ENCODE measurements around the gene HOXD3. TPM values are rescaled to one million over a fixed set of nuclear protein-coding genes. Genes with fewer than 3 reads are reported as not detected.

The HOXD3 gene
- total and polyA plus RNA-seq, 2 donors (not counting 1 experiment from before 2014, with no cell fraction given), result not detected

- no peak overlapping the region for H3K9ac ChIP-seq (ENCODE audit: insufficient read depth, low read length)
- H3K4me1 ChIP-seq (ENCODE audit: control insufficient read depth, extremely low read depth, insufficient read depth, low read length), result no peaks in the 10 kb centered on the region
- no peak overlapping the region for H2AFZ ChIP-seq (ENCODE audit: low read length)
- TF ChIP-seq CTCF (conservative IDR thresholded peaks at IDR 0.05 in 1 of 2, IDR thresholded peaks at IDR 0.05 in 1 of 2; ENCODE audit: low read depth in 1 of 2, low read length in 2 of 2) (no peak), EZH2 (IDR thresholded peaks at IDR 0.05; ENCODE audit: low read length, missing control alignments) (no peak)
- H4K20me1 ChIP-seq (ENCODE audit: control insufficient read depth, extremely low read depth, insufficient read depth, low read length), result no peaks in the 10 kb centered on the region
- no peaks in the 10 kb centered on the region for H3K9me3 ChIP-seq (ENCODE audit: control insufficient read depth, insufficient read depth, low read depth, low read length)
- no peaks in the 10 kb centered on the region for H3K79me2 ChIP-seq (ENCODE audit: control insufficient read depth, insufficient read depth, low read length)
- H3K27ac ChIP-seq (ENCODE audit: insufficient read depth, low read length), result no peak overlapping the region
- H3K36me3 ChIP-seq (ENCODE audit: control insufficient read depth, insufficient read depth, low read length), result no peaks in the 10 kb centered on the region
- peaks cover 80% of the 10 kb centered on the region for H3K27me3 ChIP-seq (ENCODE audit: control insufficient read depth, insufficient read depth, low read length)
- DNase-seq (ENCODE audit: low read depth in 2 of 2), result no peak
- no peak overlapping the region for H3K4me2 ChIP-seq (ENCODE audit: extremely low read depth, insufficient read depth, low read length)
- H3K4me3 ChIP-seq (replicated peaks in 1 of 4; ENCODE audit: control extremely low read depth in 1 of 4, insufficient read depth in 1 of 4, low read depth in 3 of 4, low read length in 4 of 4), result no peak overlapping the region
Observed at GRCh38 chr2:176111846-176112374, 45.2 kb upstream of the HOXD3 start.

GRCh38 chr2:176112375-176113302 is 44.5 kb upstream of the HOXD3 start:
- no peak for DNase-seq (ENCODE audit: low read depth in 2 of 2)
- H3K9me3 ChIP-seq (ENCODE audit: control insufficient read depth, insufficient read depth, low read depth, low read length), result no peaks in the 10 kb centered on the region

More at GRCh38 chr2:176112375-176113302, 44.5 kb upstream of the HOXD3 start:
- H2AFZ ChIP-seq (ENCODE audit: low read length), result no peak overlapping the region
- TF ChIP-seq CTCF (conservative IDR thresholded peaks at IDR 0.05 in 1 of 2, IDR thresholded peaks at IDR 0.05 in 1 of 2; ENCODE audit: low read depth in 1 of 2, low read length in 2 of 2), result no peak
- peak; percentile 71 for TF ChIP-seq EZH2 (IDR thresholded peaks at IDR 0.05; ENCODE audit: low read length, missing control alignments)
- H3K4me2 ChIP-seq (ENCODE audit: extremely low read depth, insufficient read depth, low read length), result no peak overlapping the region
- H3K36me3 ChIP-seq (ENCODE audit: control insufficient read depth, insufficient read depth, low read length), result no peaks in the 10 kb centered on the region
- H3K79me2 ChIP-seq (ENCODE audit: control insufficient read depth, insufficient read depth, low read length), result no peaks in the 10 kb centered on the region
- no peak overlapping the region for H3K4me3 ChIP-seq (replicated peaks in 1 of 4; ENCODE audit: control extremely low read depth in 1 of 4, insufficient read depth in 1 of 4, low read depth in 3 of 4, low read length in 4 of 4)
- H3K27ac ChIP-seq (ENCODE audit: insufficient read depth, low read length), result no peak overlapping the region
- H3K9ac ChIP-seq (ENCODE audit: insufficient read depth, low read length), result no peak overlapping the region
- no peaks in the 10 kb centered on the region for H3K4me1 ChIP-seq (ENCODE audit: control insufficient read depth, extremely low read depth, insufficient read depth, low read length)
- peaks cover 83% of the 10 kb centered on the region for H3K27me3 ChIP-seq (ENCODE audit: control insufficient read depth, insufficient read depth, low read length)
- no peaks in the 10 kb centered on the region for H4K20me1 ChIP-seq (ENCODE audit: control insufficient read depth, extremely low read depth, insufficient read depth, low read length)

All from fibroblast of lung (primary cell).